Prostate gland (tissue), 2 donors: ENCODE results near the gene CCDC177. TPM values are rescaled to one million over a fixed set of nuclear protein-coding genes. Genes with fewer than 3 reads are reported as not detected.
A peak's percentile ranks its signal among the peaks of the same experiment; 100 is the strongest.

Experiments
- DNase-seq: peaks from one replicate; pipeline ENCODE4 v3.0.0-alpha.2; 2019; ENCODE audit warnings: low spot score
- H3K27ac ChIP-seq, 2 donors: fragments of 200-600 bp; sonication (generic); 2 replicates each; pipeline ENCODE4 v1.5.1; 2017 to 2019
- H3K27me3 ChIP-seq: fragments of 200-600 bp; sonication (generic); replicated peaks from 2 replicates; pipeline ENCODE4 v1.5.1; 2019; ENCODE audit not compliant: insufficient read depth
- H3K36me3 ChIP-seq, 2 donors: fragments of 200-600 bp; sonication (generic); 1 replicate in 1 of 2; 2 replicates in 1 of 2; pipeline versions ENCODE4 v1.5.1 to v1.8.1; 2017 to 2019
- H3K4me1 ChIP-seq: fragments of 200-600 bp; sonication (generic); replicated peaks from 2 replicates; pipeline ENCODE4 v1.5.1; 2019
- H3K4me3 ChIP-seq, 2 donors: fragments of 200-600 bp; sonication (generic); 2 replicates each; pipeline ENCODE4 v1.5.1; 2017 to 2019
- H3K9me3 ChIP-seq: fragments of 200-600 bp; sonication (generic); 2 replicates; pipeline ENCODE4 v1.5.1; 2017
- POLR2A ChIP-seq: fragments of 450-650 bp; IDR thresholded peaks from one replicate; pipeline ENCODE4 v1.6.1; 2016; ENCODE audit warnings: antibody characterized with exemption, mild to moderate bottlenecking
- POLR2AphosphoS5 ChIP-seq: sonication (generic); formaldehyde crosslinking; IDR thresholded peaks from one replicate; pipeline ENCODE4 v1.6.1; 2017; ENCODE audit warnings: antibody characterized with exemption
- WGBS: methylation state at CpG from one replicate; pipeline ENCODE4 v1.1.5; 2018; 5-methylcytosine and 5-hydroxymethylcytosine counted together
- intact Hi-C: fragments of 100-400 bp; cut with DNase I; formaldehyde crosslinking; loops from one replicate; pipeline ENCODE4 v1.14.2; 2022
- total RNA-seq, 2 donors: library from RNA; depleted of rRNA; stranded (reverse); fragments of >200 nt; gene quantifications; one replicate each; pipeline ENCODE4 v1.1.0, GENCODE V29; 2016
- TF ChIP-seq, protein P1 (sequence below), 4 experiments: fragments of 200-600 bp in 2 of 4; fragments of 450-650 bp in 2 of 4; sonication (generic) in 2 of 4; IDR thresholded peaks; 1 replicate in 3 of 4; 2 replicates in 1 of 4; pipeline ENCODE4 v1.5.1; 2016 to 2019; ENCODE audit warnings: antibody characterized with exemption in 4 of 4, mild to moderate bottlenecking in 2 of 4, moderate library complexity in 2 of 4

CCDC177 gene
- total RNA-seq, 2 donors from 2014 or later: 0.28 TPM; not detected in 1

DNA sequence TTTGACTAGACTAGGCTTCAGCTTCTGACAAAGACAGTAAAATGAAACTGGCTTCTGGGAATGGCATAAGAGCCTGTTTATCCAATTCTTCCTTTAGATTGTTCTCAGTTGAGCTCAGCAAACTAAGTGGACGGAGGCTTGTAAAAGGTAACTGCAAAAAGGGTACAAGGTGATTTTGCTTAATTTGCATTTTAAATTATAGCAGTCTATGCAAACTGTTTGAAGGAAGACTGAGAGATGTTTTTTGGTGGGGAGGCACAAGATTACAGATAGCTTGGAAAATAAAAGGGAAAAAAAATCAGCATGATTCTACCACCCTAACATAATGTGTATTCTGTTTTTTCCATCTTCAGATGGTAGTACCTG, 41.7 kb upstream of the CCDC177 start:
- intact Hi-C loops: loop anchor here (5.0 kb wide), 1 partner anchor 36 kb away; no protein-coding TSS in a partner anchor
- Histone ChIP-seq H3K4me3 (no peak overlapping the region), H3K4me1 (peaks cover 11% of the 10 kb centered on the region), H3K36me3 (no peaks in the 10 kb centered on the region), H3K9me3 (no peaks in the 10 kb centered on the region), H3K27me3 (no peaks in the 10 kb centered on the region), H3K27ac (peak overlapping the region; percentile 78 to 94)
- DNase-seq: no peak
- WGBS: 32% methylated on average over 1 of the region's 1 CpG
- TF ChIP-seq POLR2A (no peak), POLR2AphosphoS5 (peak; percentile 17)
- TF ChIP-seq, protein P1, sequence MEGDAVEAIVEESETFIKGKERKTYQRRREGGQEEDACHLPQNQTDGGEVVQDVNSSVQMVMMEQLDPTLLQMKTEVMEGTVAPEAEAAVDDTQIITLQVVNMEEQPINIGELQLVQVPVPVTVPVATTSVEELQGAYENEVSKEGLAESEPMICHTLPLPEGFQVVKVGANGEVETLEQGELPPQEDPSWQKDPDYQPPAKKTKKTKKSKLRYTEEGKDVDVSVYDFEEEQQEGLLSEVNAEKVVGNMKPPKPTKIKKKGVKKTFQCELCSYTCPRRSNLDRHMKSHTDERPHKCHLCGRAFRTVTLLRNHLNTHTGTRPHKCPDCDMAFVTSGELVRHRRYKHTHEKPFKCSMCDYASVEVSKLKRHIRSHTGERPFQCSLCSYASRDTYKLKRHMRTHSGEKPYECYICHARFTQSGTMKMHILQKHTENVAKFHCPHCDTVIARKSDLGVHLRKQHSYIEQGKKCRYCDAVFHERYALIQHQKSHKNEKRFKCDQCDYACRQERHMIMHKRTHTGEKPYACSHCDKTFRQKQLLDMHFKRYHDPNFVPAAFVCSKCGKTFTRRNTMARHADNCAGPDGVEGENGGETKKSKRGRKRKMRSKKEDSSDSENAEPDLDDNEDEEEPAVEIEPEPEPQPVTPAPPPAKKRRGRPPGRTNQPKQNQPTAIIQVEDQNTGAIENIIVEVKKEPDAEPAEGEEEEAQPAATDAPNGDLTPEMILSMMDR (IDR thresholded peaks at IDR 0.05): no peak

DNA sequence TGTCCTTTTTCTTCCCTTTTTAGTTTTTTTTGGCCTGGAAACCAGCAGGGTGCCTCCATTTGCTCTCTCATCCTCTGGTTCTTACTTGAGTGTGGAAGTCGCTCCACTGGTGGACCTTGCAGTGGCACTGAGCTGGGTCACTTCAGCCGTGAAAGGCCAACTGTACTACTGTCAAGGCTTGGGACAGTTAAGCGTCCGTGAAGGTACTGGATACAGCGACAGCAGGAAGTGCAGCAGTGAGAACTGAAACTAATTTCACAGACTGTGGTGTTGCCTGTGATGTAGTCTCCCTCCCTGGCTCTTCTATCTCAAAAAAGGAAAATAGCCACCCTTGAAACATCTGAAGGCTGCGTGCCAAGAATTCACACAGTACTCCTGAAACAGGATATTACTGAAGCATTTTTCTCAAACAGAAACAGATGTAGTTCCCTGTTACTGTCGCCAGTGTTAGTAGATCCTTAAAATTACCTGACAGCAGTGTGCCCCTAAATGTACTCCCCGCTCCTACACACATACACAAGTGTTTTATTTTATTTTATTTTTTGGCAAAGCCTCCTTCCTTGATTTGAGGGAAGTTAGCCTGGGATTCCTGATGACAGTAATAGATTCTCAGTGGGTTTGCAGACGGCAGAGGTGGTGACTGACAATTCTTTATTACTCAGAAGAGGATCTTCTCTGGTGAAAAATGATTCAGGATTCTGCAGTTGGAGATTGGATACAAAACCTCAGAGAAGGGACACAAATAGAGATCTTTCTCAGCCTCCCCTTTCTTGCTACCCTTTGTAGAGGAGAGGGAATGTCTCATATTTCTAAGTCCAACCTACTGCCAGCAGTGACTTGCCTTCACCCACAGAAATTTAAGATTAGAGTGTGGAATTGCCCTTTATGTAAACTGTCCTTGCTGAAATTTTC, 41.1 kb upstream of the CCDC177 start:
- peaks cover 11% of the 10 kb centered on the region for H3K4me1 ChIP-seq
- H3K27ac ChIP-seq: peak overlapping the region; percentile 78 to 94
- peak overlapping the region in 1 of 2 donors; percentile 6 for H3K4me3 ChIP-seq
- no peaks in the 10 kb centered on the region for H3K9me3 ChIP-seq
- H3K36me3 ChIP-seq: no peaks in the 10 kb centered on the region
- peak; percentile 65 for DNase-seq
- intact Hi-C loops: loop anchor here (5.0 kb wide), 1 partner anchor 37 kb away; no protein-coding TSS in a partner anchor
- no peaks in the 10 kb centered on the region for H3K27me3 ChIP-seq
- 9% methylated on average over 9 of the region's 9 CpGs for WGBS
- TF ChIP-seq POLR2AphosphoS5 (peak; percentile 57), POLR2A (no peak)
- TF ChIP-seq, protein P1 (IDR thresholded peaks at IDR 0.05): no peak

DNA sequence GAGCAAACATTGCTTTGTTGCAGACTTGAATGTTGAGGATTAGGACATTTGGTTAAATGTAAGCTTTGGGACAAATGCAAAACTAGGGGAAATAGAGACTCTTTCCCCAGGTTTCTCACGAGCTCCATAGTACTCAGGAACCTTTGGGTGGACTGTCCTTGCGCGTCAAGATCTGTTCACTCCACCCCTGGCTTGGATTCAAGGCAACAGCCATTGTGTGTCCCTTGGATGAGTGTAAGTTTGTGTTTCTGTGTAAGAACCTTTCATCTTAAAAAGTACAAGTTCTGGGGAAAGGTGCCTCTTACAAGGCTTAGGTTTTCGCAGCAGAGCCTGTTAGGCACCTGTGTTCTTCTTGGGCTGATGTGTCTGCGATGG, 40.4 kb upstream of the CCDC177 start:
- Histone ChIP-seq H3K36me3 (no peaks in the 10 kb centered on the region), H3K4me1 (peaks cover 11% of the 10 kb centered on the region), H3K9me3 (no peaks in the 10 kb centered on the region), H3K27ac (peak overlapping the region; percentile 78 to 94), H3K27me3 (no peaks in the 10 kb centered on the region), H3K4me3 (peak overlapping the region in 1 of 2 donors; percentile 6)
- intact Hi-C loops: loop anchor here (5.0 kb wide), 1 partner anchor 37 kb away; no protein-coding TSS in a partner anchor
- DNase-seq: no peak
- 56% methylated on average over 5 of the region's 5 CpGs for WGBS
- no peak for TF ChIP-seq POLR2AphosphoS5
- no peak for TF ChIP-seq POLR2A
- TF ChIP-seq, protein P1 (IDR thresholded peaks at IDR 0.05): no peak

DNA sequence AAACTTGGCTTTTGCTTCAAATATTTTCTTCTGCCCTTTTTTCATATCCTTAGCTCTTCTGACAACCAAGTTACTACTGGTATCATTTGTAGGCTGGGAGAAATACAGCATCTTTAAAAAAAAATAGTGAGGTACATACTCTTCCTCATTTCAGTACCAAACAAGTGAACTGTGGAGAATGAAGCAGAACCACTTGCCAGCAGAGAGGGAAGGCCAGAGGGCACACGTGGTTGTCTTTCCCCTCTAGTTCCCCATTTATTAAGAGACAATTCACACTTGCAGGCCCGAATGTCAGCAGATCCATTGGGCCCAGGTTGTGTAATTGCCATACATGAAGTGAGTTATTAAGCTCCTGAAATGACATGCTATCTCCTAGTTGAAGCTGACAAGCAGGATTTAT, 39.9 kb upstream of the CCDC177 start:
- TF ChIP-seq, protein P1 (IDR thresholded peaks at IDR 0.05): no peak
- TF ChIP-seq POLR2AphosphoS5 (no peak), POLR2A (no peak)

More for the DNA sequence above, 39.9 kb upstream of the CCDC177 start:
- 14% methylated on average over 2 of the region's 2 CpGs for WGBS
- H3K4me3 ChIP-seq: no peak overlapping the region
- peak overlapping the region; percentile 78 to 94 for H3K27ac ChIP-seq
- H3K9me3 ChIP-seq: no peaks in the 10 kb centered on the region
- no peaks in the 10 kb centered on the region for H3K36me3 ChIP-seq
- DNase-seq: no peak
- peaks cover 11% of the 10 kb centered on the region for H3K4me1 ChIP-seq
- H3K27me3 ChIP-seq: no peaks in the 10 kb centered on the region
- intact Hi-C loops: loop anchor here (5.0 kb wide), 2 partner anchors 58 to 98 kb away; no protein-coding TSS in a partner anchor
